Neuronal stem cell (in vitro differentiated cells): Measurements from ENCODE around the gene RFTN2.

Experiments used
- DNase-seq: peaks from one replicate; pipeline ENCODE4 v3.0.0-alpha.2; 2013; ENCODE audit warnings: low spot score
- H2AFZ ChIP-seq: one replicate; pipeline ENCODE4 v1.6.1; 2013; ENCODE audit warnings: mild to moderate bottlenecking, low read length, inconsistent platforms
- H2AK5ac ChIP-seq: 2 replicates; pipeline ENCODE4 v1.6.1; 2013; ENCODE audit warnings: low read depth, mild to moderate bottlenecking, inconsistent platforms, low read length, moderate library complexity, mixed read lengths
- H2BK120ac ChIP-seq: 2 replicates; pipeline ENCODE4 v1.6.1; 2013; ENCODE audit warnings: low read depth, mild to moderate bottlenecking, inconsistent platforms, low read length, moderate library complexity, mixed read lengths
- H2BK12ac ChIP-seq: one replicate; pipeline ENCODE4 v1.6.1; 2013; ENCODE audit warnings: low read length, inconsistent platforms
- H2BK15ac ChIP-seq: 2 replicates; pipeline ENCODE4 v1.6.1; 2013; ENCODE audit warnings: mild to moderate bottlenecking, low read length, inconsistent platforms, mixed read lengths
- H2BK5ac ChIP-seq: one replicate; pipeline ENCODE4 v1.6.1; 2013; ENCODE audit warnings: inconsistent platforms, mild to moderate bottlenecking, low read length, moderate library complexity
- H3K14ac ChIP-seq: one replicate; pipeline ENCODE4 v1.6.1; 2013; ENCODE audit warnings: low read length, inconsistent platforms
- H3K18ac ChIP-seq: 2 replicates; pipeline ENCODE4 v1.6.1; 2013; ENCODE audit warnings: low read length, inconsistent platforms
- H3K23ac ChIP-seq: 2 replicates; pipeline ENCODE4 v1.6.1; 2013; ENCODE audit warnings: low read depth, mild to moderate bottlenecking, mixed read lengths, low read length, inconsistent platforms; ENCODE audit not compliant: poor library complexity
- H3K27ac ChIP-seq: replicated peaks from 3 replicates; pipeline ENCODE4 v1.5.1; 2013; ENCODE audit warnings: low read length, inconsistent platforms
- H3K27me3 ChIP-seq, 3 experiments: 2 replicates each; pipeline ENCODE4 v1.6.1; 2013; ENCODE audit warnings: low read length in 3 of 3, mild to moderate bottlenecking in 2 of 3, inconsistent platforms in 1 of 3, low read depth in 1 of 3, mixed read lengths in 1 of 3, moderate library complexity in 1 of 3; ENCODE audit not compliant: control insufficient read depth in 3 of 3, insufficient read depth in 3 of 3
- H3K36me3 ChIP-seq, 2 donors: replicated peaks in 1 of 2; 2 replicates each; pipeline ENCODE4 v1.6.1; 2013; ENCODE audit warnings: low read length in 2 of 2; ENCODE audit not compliant: control insufficient read depth in 2 of 2, insufficient read depth in 2 of 2
- H3K4ac ChIP-seq: 2 replicates; pipeline ENCODE4 v1.6.1; 2013; ENCODE audit warnings: inconsistent platforms, mild to moderate bottlenecking, low read length, moderate library complexity
- H3K4me1 ChIP-seq, 2 donors: 1 replicate in 1 of 2; 2 replicates in 1 of 2; pipeline ENCODE4 v1.6.1; 2013; ENCODE audit warnings: low read length in 2 of 2, low read depth in 1 of 2; ENCODE audit not compliant: control insufficient read depth in 2 of 2, insufficient read depth in 1 of 2
- H3K4me2 ChIP-seq: one replicate; pipeline ENCODE4 v1.6.1; 2013; ENCODE audit warnings: mild to moderate bottlenecking, low read length, inconsistent platforms; ENCODE audit not compliant: insufficient read depth, poor library complexity, severe bottlenecking
- H3K4me3 ChIP-seq, 2 donors: 2 replicates each; pipeline ENCODE4 v1.5.1; 2013; ENCODE audit warnings: low read length in 2 of 2, mild to moderate bottlenecking in 2 of 2, inconsistent platforms in 1 of 2, moderate library complexity in 1 of 2
- H3K79me1 ChIP-seq: one replicate; pipeline ENCODE4 v1.6.1; 2013; ENCODE audit warnings: low read depth, mild to moderate bottlenecking, inconsistent platforms, low read length, moderate library complexity
- H3K9ac ChIP-seq: one replicate; pipeline ENCODE4 v1.6.1; 2013; ENCODE audit warnings: mild to moderate bottlenecking, low read depth, low read length, inconsistent platforms; ENCODE audit not compliant: poor library complexity
- H3K9me3 ChIP-seq, 2 donors: replicated peaks in 1 of 2; 2 replicates each; pipeline versions ENCODE3 to v1.6.1; 2013; ENCODE audit warnings: low read length in 2 of 2, mild to moderate bottlenecking in 2 of 2, inconsistent platforms in 1 of 2, low read depth in 1 of 2, mixed read lengths in 1 of 2, moderate library complexity in 1 of 2; ENCODE audit not compliant: control insufficient read depth in 2 of 2, insufficient read depth in 1 of 2
- H4K8ac ChIP-seq: one replicate; pipeline ENCODE4 v1.6.1; 2013; ENCODE audit warnings: low read depth, mild to moderate bottlenecking, inconsistent platforms, low read length, moderate library complexity
- H4K91ac ChIP-seq: one replicate; pipeline ENCODE4 v1.6.1; 2013; ENCODE audit warnings: low read length, low read depth, mild to moderate bottlenecking, inconsistent platforms; ENCODE audit not compliant: poor library complexity
- WGBS, 2 donors: extraction: QIAGEN DNeasy Blood & Tissue Kit; methylation state at CpG; one replicate each; pipeline ENCODE4 v1.1.7; 2013; ENCODE audit warnings: missing lambda C conversion rate in 2 of 2, mixed read lengths in 1 of 2; ENCODE audit not compliant: insufficient read length in 2 of 2, insufficient replicate concordance in 1 of 2; ENCODE audit errors: extremely low coverage in 2 of 2; 5-methylcytosine and 5-hydroxymethylcytosine counted together

The RFTN2 gene

DNA sequence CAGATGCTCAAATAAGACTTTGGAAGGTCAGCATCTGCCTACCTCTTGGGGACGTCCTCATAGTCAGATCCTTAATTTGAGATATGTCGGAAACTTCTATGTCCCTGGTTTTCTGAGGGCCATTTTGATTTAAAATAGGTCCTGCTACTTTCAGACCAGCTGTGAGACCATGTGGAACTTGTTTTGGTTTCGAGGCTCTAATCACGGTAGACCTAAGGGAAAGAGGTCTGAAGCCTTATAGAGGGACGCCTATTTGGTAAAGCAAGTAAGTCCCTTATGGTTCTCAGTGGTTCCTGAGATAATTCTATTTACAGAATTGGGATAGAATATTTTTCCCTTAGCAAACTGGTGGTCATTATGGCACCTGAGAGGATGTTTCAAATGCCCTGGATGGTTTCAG is 75.1 kb downstream of the RFTN2 start:
- Histone ChIP-seq H3K9me3 (peaks cover 0 to 6% of the 10 kb centered on the region in 2 donors), H2BK120ac (no peak overlapping the region), H3K4me1 (peaks cover 0 to 5% of the 10 kb centered on the region in 2 donors), H3K9ac (no peak overlapping the region), H4K91ac (no peak overlapping the region), H3K14ac (no peak overlapping the region), H3K27ac (no peak overlapping the region), H3K4me3 (no peak overlapping the region), H2AFZ (no peak overlapping the region), H2AK5ac (no peak overlapping the region), H3K79me1 (no peaks in the 10 kb centered on the region), H3K23ac (no peak overlapping the region), H3K36me3 (peaks cover 0 to 13% of the 10 kb centered on the region in 2 donors), H3K18ac (no peak overlapping the region), H2BK15ac (no peak overlapping the region), H3K27me3 (no peaks in the 10 kb centered on the region), H4K8ac (no peak overlapping the region), H3K4me2 (no peak overlapping the region), H2BK12ac (no peak overlapping the region), H3K4ac (no peak overlapping the region), H2BK5ac (no peak overlapping the region)
- WGBS, 2 donors: no CpG with 5 or more reads among the region's 5 CpGs
- no peak for DNase-seq

DNA sequence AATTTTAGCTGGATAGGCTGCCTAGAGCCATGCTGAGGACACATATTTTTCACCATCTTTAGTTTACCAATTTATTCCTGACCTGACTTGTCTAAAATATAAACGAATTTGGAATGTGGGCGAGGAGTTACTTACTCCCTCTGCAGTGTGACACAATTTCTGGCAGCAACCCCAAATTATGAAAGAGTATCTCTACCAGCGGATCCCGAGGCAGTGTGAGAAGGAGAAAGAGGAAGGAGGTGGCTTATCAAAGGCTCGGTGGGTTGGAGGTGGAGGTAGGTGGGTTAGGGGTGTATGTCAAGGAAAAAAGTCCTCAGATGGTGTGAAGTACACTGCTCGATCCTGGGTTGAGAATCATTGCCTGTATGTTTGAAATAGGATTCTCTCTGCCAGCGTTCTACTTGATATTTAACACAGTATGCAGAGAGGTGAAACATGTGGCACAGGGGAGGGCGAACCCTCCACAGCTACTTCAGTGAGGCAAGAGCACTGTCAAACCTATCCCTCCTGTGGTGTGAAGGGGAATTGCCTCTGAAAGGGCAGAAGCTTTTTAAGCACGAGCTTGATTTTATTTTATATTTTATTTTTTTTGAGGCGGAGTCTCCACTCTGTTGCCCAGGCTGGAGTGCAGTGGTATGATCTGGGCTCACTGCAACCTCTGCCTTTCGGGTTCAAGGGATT is 76.0 kb downstream of the RFTN2 start:
- no peak overlapping the region for H2BK12ac ChIP-seq
- H3K14ac ChIP-seq: no peak overlapping the region
- H2BK15ac ChIP-seq: no peak overlapping the region
- H3K36me3 ChIP-seq: peaks cover 0 to 21% of the 10 kb centered on the region in 2 donors
- H3K23ac ChIP-seq: no peak overlapping the region
- no CpG with 5 or more reads among the region's 11 CpGs for WGBS, 2 donors
- no peak overlapping the region for H4K8ac ChIP-seq
- H3K4me2 ChIP-seq: no peak overlapping the region
- H3K4me1 ChIP-seq: peaks cover 0 to 5% of the 10 kb centered on the region in 2 donors
- no peak overlapping the region for H3K4ac ChIP-seq
- no peak overlapping the region for H3K27ac ChIP-seq
- no peak overlapping the region for H2BK120ac ChIP-seq
- no peak overlapping the region for H3K9ac ChIP-seq
- no peak overlapping the region for H3K4me3 ChIP-seq
- no peak for DNase-seq
- H2AK5ac ChIP-seq: no peak overlapping the region
- H3K18ac ChIP-seq: no peak overlapping the region
- H3K79me1 ChIP-seq: no peaks in the 10 kb centered on the region
- H3K9me3 ChIP-seq: peaks cover 0 to 9% of the 10 kb centered on the region in 2 donors
- H3K27me3 ChIP-seq: no peaks in the 10 kb centered on the region
- H4K91ac ChIP-seq: no peak overlapping the region
- H2AFZ ChIP-seq: no peak overlapping the region
- no peak overlapping the region for H2BK5ac ChIP-seq

DNA sequence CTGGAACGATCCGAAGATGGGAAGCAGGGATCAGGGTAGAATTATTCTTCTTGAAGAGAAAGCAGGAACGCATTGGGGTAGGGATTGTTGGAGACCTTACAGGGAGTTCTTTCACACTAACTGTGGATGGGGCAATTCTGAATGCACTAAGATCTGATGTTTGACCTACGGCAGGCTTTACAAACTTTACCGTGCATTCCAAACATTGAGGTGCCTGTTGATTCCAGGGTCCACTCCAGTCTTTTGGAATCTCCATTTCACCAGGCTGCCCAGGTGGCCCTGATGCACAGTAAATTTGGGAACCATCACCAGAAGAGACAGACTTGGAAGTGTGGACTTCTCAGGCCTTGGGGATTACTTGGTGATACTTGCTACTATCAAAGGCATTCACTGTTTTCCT is 76.9 kb downstream of the RFTN2 start:
- Histone ChIP-seq H3K27me3 (no peaks in the 10 kb centered on the region), H2BK120ac (no peak overlapping the region), H3K4ac (no peak overlapping the region), H3K14ac (no peak overlapping the region), H3K4me3 (no peak overlapping the region), H2AK5ac (no peak overlapping the region), H4K8ac (no peak overlapping the region), H2BK15ac (no peak overlapping the region), H3K23ac (no peak overlapping the region), H2AFZ (no peak overlapping the region), H3K9me3 (peaks cover 0 to 9% of the 10 kb centered on the region in 2 donors), H3K4me2 (no peak overlapping the region), H3K79me1 (no peaks in the 10 kb centered on the region), H4K91ac (no peak overlapping the region), H3K36me3 (peaks cover 0 to 23% of the 10 kb centered on the region in 2 donors), H3K18ac (no peak overlapping the region), H2BK12ac (no peak overlapping the region), H3K27ac (no peak overlapping the region), H2BK5ac (no peak overlapping the region), H3K9ac (no peak overlapping the region), H3K4me1 (peaks cover 0 to 5% of the 10 kb centered on the region in 2 donors)
- no CpG with 5 or more reads among the region's 5 CpGs for WGBS, 2 donors
- no peak for DNase-seq

DNA sequence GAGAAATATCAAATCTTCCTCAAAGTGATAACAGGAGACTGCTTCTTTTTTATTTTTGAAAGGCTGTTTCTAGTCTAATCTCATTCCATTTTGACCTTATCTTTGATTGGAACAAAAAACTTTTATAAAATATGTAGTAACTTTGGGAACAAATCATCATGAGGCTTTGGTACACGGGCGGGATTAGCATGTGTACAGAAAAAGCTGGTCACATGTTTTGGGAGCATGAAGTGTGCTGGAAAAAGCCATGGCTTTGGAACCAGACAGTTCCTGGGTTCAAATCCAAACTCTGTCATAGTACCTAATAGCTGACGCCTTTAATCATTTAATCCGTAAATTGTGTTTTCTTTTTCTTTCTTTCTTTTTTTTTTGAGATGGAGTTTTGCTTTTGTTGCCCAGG is 78.2 kb downstream of the RFTN2 start:
- Histone ChIP-seq H3K27ac (no peak overlapping the region), H3K27me3 (no peaks in the 10 kb centered on the region), H3K4me2 (no peak overlapping the region), H3K14ac (no peak overlapping the region), H2BK12ac (no peak overlapping the region), H2AFZ (no peak overlapping the region), H3K18ac (no peak overlapping the region), H2BK120ac (no peak overlapping the region), H3K4ac (no peak overlapping the region), H2BK15ac (no peak overlapping the region), H4K8ac (no peak overlapping the region), H3K23ac (no peak overlapping the region), H3K79me1 (no peaks in the 10 kb centered on the region), H3K4me3 (no peak overlapping the region), H3K36me3 (peaks cover 0 to 23% of the 10 kb centered on the region in 2 donors), H4K91ac (no peak overlapping the region), H3K9me3 (peaks cover 0 to 9% of the 10 kb centered on the region in 2 donors), H3K9ac (no peak overlapping the region), H2BK5ac (no peak overlapping the region), H3K4me1 (peaks cover 0 to 5% of the 10 kb centered on the region in 2 donors), H2AK5ac (no peak overlapping the region)
- no peak for DNase-seq
- no CpG with 5 or more reads among the region's 4 CpGs for WGBS, 2 donors
